Inferior parietal cortex (tissue), 1 donor: Measurements from ENCODE around the gene HSPA9.

ENCODE experiments used
- DNase-seq: peaks from one replicate; pipeline ENCODE4 v3.0.0-alpha.2; 2016; ENCODE audit errors: extremely low spot score

Gene HSPA9

GRCh38 chr5:138560971-138561370 is 14.2 kb downstream of the HSPA9 start:
- no peak for DNase-seq

- DNase-seq = no peak
Observed at GRCh38 chr5:138559937-138560336, 15.3 kb downstream of the HSPA9 start.

DNA sequence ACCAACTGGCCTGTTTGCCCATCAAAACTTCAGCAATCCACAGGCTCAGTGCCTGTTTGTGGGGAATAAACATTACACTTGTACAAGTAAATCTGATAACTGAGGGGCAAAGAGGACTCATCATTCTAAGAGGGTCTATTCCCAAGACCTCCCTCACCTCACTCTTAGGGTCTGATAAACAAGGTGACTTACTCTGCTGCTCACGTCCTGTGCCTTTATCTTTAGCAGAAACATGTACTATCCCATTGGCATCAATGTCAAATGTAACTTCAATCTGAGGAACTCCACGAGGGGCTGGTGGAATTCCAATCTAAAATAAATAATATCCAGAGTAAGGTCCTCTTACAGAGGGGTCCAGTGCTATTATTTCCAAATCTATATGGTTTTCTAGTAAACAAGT is 17.5 kb downstream of the HSPA9 start:
- DNase-seq = no peak

GRCh38 chr5:138554143-138554542 is 21.1 kb downstream of the HSPA9 start:
- no peak for DNase-seq

DNA sequence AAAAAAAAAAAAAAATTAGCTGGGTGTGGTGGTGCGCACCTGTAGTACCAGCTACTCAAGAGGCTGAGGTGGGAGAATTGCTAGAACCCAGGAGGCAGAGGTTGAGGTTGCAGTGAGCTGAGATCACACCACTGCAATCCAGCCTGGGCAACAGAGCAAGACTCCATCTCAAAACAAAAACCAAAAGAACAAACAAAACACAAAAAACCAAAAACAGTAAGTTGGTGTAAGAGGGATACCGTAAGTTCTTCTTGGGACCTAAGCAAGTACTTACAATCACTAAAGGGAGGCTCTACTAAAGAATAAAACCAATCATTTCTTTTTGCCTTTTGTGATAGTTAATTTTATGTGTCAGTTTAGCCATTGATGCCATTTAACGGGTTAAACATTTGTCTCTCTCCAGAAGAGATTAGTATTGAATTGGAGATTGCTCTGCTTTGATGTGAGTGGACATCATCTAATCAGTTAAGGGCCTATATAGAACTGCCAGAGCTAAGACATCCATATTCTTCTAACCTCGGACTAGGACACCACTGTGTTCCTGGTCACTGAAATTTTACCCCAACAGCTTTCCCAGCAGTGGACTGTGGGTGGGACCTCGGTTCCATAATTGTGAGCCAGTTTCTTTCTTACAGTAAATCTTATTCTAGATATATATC is 21.6 kb downstream of the HSPA9 start:
- DNase-seq = no peak

DNA sequence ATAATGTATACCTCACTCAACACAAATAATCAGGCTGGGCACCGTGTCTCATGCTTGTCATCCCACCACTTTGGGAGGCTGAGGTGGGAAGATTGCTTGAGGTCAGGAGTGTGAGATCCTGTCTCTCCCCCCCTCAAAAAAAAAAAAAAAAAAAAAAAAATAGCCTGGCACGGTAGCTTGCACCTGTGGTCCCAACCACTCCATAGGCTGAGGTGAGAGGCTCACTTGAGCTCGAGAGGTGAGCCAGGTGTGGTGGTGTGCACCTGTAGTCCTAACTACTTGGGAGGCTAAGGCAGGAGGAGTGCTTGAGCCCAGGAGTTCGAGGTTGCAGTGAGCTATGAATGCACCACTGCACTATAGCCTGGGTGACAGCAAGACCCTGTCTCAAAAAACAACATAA is 22.5 kb downstream of the HSPA9 start:
- DNase-seq = no peak

- DNase-seq = no peak
Observed at GRCh38 chr5:138549414-138549813, 25.8 kb downstream of the HSPA9 start.

GRCh38 chr5:138545919-138546562 is 29.2 kb downstream of the HSPA9 start:
- no peak for DNase-seq

DNA sequence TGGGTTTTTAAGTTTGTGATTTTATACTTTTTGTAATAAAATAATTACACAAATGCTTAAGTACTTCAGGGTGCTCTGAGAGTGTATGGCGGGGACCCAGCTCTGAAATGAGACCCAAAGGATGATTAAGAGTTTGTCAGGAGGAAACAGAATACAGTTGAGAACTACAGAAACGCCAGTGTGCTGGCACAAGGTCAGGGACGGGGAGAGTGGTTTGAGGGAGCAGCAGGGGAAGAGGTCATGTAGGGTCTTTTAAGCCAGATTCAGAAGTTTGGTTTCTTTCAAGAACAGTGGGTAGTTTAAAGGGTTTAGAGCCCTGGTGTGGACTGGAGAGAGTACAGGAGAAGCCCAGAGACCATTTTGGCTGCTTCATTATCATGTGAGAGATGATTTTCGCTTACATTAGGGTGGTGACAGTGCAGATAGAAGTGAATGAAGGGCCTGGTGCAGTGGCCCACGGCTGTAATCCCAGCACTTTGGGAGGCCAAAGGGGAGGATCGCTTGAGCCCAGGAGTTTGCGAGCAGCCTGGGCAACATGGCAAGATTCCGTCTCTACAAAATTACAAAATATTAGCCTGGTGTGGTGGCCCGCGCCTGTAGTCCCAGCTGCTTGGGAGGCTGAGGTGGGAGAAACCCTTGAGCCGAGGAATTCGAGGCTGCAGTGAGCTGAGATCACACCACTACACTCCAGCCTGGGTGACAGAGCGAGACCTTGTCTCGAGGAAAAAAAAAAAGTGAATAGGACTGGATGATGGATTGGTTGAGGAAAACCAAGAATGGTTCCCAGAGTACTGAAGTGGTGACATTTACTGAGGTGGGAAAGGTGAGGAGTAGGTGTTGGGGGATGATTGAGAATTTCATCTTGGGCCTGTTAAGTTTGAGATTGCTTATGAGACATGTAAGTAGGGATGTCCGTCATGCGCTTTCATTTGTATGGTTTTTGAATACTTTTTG is 30.7 kb downstream of the HSPA9 start:
- DNase-seq = no peak

GRCh38 chr5:138543730-138544104 is 31.5 kb downstream of the HSPA9 start:
- DNase-seq = no peak

- DNase-seq = peak; percentile 99
Observed at GRCh38 chr5:138542956-138543729, 32.1 kb downstream of the HSPA9 start, which contains the start of gene ETF1. Gene ETF1, minus strand, starts transcription at chr5:138543236. Its CDS starts 318 bp downstream, at chr5:138542918.

- no peak for DNase-seq
Observed at GRCh38 chr5:138542180-138542955, 32.8 kb downstream of the HSPA9 start.

DNA sequence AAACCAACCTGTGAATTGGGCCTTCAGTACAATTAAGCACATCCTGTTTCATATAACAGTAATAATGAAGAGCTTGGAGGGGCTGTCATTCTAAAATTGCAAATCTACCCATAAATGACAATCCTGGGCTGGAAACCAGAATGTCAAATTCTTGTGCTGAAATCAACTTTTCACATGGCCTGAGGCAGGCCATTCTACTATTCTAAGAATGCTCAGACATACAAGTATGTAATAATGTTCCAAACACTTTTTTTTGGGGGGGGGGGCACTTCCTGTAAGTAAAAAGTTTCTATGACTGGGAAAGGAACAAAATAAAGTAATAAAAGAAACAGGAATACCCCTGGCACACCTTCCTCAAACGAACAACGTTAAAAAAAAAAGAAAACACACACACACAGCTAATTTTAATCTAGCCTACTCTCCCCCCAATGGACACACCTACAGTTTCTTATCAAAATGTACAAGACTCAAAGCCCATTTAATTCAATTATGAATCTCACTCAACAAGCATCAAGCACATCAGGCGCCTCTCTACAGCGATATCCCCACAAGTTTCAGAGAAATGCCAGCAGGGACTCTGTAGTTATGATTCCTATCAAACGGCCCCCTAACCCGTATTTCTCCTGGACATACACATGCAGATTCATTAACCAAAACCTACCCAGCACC is 33.6 kb downstream of the HSPA9 start:
- no peak for DNase-seq

GRCh38 chr5:138539791-138540190 is 35.4 kb downstream of the HSPA9 start:
- DNase-seq = no peak

GRCh38 chr5:138538943-138539627 is 36.1 kb downstream of the HSPA9 start:
- DNase-seq = no peak

GRCh38 chr5:138536665-138537315 is 38.4 kb downstream of the HSPA9 start:
- DNase-seq = no peak

DNA sequence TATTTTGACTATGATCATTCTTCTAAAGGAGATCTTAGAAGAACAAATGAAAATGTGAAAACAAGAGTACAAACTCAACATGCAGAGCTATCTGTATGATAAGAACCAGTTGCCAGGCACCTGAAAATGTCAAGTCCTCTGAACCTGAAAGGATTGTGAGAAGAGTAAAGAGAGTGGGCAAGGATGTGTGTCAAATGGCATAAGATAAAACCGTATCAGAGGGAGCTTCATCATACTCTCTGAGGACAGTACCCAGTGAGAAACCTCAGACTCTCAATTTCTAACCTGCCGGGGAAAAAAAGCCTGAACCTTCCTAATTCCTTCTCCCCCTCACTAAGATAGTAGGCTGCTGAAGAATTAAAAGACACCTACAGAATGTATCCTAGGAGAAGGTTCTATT is 39.0 kb downstream of the HSPA9 start:
- DNase-seq = no peak

GRCh38 chr5:138533973-138534941 is 40.9 kb downstream of the HSPA9 start:
- no peak for DNase-seq
